ENCODE results near the gene TNFRSF1B.

The TNFRSF1B gene

DNA sequence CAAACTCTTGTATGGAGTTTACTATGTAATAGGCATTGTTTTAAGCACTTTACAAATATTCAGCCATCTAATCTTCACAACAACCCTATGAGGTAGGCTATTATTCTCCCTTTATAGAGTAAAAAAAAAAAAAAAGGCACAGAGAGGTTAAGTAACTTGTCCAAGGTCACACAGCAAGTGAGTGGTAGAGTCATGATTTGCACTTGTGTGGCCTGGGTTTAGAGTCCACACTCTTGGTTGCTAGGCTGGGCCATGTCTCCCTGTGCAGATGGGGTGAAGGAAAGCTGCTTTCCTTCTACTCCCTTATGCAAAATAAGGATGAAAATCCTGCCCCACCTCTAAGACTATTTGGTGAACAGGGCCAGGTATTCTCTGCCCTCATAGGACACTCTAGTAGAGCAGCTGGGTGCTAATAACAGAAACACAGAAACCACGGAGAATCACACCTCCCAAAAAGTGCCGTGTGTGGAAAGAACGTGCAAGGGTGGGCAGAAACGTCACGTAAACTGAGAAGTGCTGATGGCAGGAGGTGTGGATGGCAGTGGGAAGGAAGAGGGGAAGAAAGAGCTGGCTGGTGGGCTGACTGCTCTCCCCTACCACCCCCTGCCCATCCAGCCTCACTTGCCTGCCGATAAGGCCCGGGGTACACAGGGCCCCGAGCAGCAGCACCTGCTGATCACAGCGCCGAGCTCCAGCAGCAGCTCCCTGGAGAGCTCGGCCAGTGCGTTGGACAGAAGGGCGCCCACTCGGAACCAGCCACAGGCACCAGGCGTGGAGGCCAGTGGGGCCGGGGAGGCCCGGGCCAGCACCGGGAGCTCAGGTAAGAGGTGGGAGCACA, 34.8 kb downstream of the TNFRSF1B start:
- TF ChIP-seq EZH2phosphoT487 (IDR thresholded peaks at IDR 0.05; ENCODE audit: borderline replicate concordance, low read length) (no peak), CTCF (IDR thresholded peaks at IDR 0.05; ENCODE audit: low read depth, low read length, poor library complexity, severe bottlenecking) (no peak)
- H3F3A ChIP-seq (ENCODE audit: control insufficient read depth, insufficient read depth): peaks cover 6% of the 10 kb centered on the region
- no peaks in the 10 kb centered on the region for H3K9me2 ChIP-seq (replicated peaks; ENCODE audit: control insufficient read depth, low read length)
- H3K27ac ChIP-seq (ENCODE audit: low read depth, low read length): no peak overlapping the region
- H3K36me3 ChIP-seq (ENCODE audit: control insufficient read depth, low read length): no peaks in the 10 kb centered on the region
- H3K4me3 ChIP-seq (ENCODE audit: low read length): no peak overlapping the region
- H3K4me1 ChIP-seq (ENCODE audit: control insufficient read depth, low read length): peaks cover 53% of the 10 kb centered on the region
- no peak overlapping the region for H3K4me2 ChIP-seq (ENCODE audit: low read length)
- no peaks in the 10 kb centered on the region for H4K20me1 ChIP-seq (ENCODE audit: control insufficient read depth, insufficient read depth, low read depth, low read length)
- H3K9me3 ChIP-seq (ENCODE audit: control insufficient read depth, insufficient read depth, low read length): no peaks in the 10 kb centered on the region
- no peaks in the 10 kb centered on the region for H3K79me2 ChIP-seq (ENCODE audit: control insufficient read depth, low read length)
- H3K27me3 ChIP-seq (ENCODE audit: control insufficient read depth, low read length): 0 out of 2 replicates have a peak, but pooled peaks cover 3% of the 10 kb centered on the region

DNA sequence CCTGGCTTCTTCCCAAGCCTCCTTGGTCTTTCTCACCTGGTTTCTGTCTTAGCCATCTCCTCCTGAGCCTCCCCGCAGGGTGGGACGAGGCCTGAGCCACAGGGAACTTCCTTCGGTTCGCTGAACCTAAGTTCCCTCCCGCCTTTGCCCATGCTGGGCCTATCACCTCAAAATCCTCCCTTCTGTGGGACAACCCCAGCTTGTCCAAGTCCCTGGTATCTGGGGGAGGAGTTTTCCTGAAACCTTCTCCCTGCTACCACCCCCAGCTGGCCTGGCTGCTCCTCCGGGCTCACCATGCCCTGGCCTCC, 35.4 kb downstream of the TNFRSF1B start:
- Histone ChIP-seq H3K4me3 (ENCODE audit: low read length) (no peak overlapping the region), H3K27ac (ENCODE audit: low read depth, low read length) (no peak overlapping the region), H3K4me1 (ENCODE audit: control insufficient read depth, low read length) (peaks cover 48% of the 10 kb centered on the region), H3K79me2 (ENCODE audit: control insufficient read depth, low read length) (no peaks in the 10 kb centered on the region), H3K9me3 (ENCODE audit: control insufficient read depth, insufficient read depth, low read length) (no peaks in the 10 kb centered on the region), H3K36me3 (ENCODE audit: control insufficient read depth, low read length) (no peaks in the 10 kb centered on the region), H3K9me2 (replicated peaks; ENCODE audit: control insufficient read depth, low read length) (no peaks in the 10 kb centered on the region), H4K20me1 (ENCODE audit: control insufficient read depth, insufficient read depth, low read depth, low read length) (no peaks in the 10 kb centered on the region), H3K4me2 (ENCODE audit: low read length) (no peak overlapping the region), H3K27me3 (ENCODE audit: control insufficient read depth, low read length) (0 out of 2 replicates have a peak, but pooled peaks cover 3% of the 10 kb centered on the region), H3F3A (ENCODE audit: control insufficient read depth, insufficient read depth) (peaks cover 5% of the 10 kb centered on the region)
- TF ChIP-seq CTCF (IDR thresholded peaks at IDR 0.05; ENCODE audit: low read depth, low read length, poor library complexity, severe bottlenecking) (no peak), EZH2phosphoT487 (IDR thresholded peaks at IDR 0.05; ENCODE audit: borderline replicate concordance, low read length) (no peak)

DNA sequence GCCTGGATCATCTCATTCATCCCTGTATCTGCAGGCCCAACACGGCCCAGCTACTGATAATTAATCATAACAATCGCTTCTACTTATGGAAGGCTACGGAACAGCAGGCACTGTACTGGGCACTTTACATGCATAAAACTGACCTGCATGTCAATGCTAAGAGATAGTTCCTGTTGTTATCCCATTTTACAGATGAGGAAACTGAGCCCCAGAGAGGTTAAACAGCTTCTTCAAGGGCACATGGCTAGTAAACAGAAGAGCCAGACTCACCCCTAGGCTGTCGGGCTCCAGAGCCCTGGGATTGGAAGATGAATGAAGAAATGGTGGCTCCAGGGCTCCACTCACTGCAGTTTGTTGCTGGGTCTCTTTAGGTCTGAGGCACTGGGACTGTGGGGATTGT, 35.8 kb downstream of the TNFRSF1B start:
- no peak overlapping the region for H3K4me2 ChIP-seq (ENCODE audit: low read length)
- H3K4me3 ChIP-seq (ENCODE audit: low read length): no peak overlapping the region
- no peaks in the 10 kb centered on the region for H3K9me2 ChIP-seq (replicated peaks; ENCODE audit: control insufficient read depth, low read length)
- no peak overlapping the region for H3K27ac ChIP-seq (ENCODE audit: low read depth, low read length)
- peaks cover 43% of the 10 kb centered on the region for H3K4me1 ChIP-seq (ENCODE audit: control insufficient read depth, low read length)
- no peaks in the 10 kb centered on the region for H3K79me2 ChIP-seq (ENCODE audit: control insufficient read depth, low read length)
- 0 out of 2 replicates have a peak, but pooled peaks cover 3% of the 10 kb centered on the region for H3K27me3 ChIP-seq (ENCODE audit: control insufficient read depth, low read length)
- H3K36me3 ChIP-seq (ENCODE audit: control insufficient read depth, low read length): no peaks in the 10 kb centered on the region
- peaks cover under 1% of the 10 kb centered on the region; the same call in 1 of the 2 replicates for H3F3A ChIP-seq (ENCODE audit: control insufficient read depth, insufficient read depth)
- H3K9me3 ChIP-seq (ENCODE audit: control insufficient read depth, insufficient read depth, low read length): no peaks in the 10 kb centered on the region
- H4K20me1 ChIP-seq (ENCODE audit: control insufficient read depth, insufficient read depth, low read depth, low read length): no peaks in the 10 kb centered on the region
- TF ChIP-seq CTCF (IDR thresholded peaks at IDR 0.05; ENCODE audit: low read depth, low read length, poor library complexity, severe bottlenecking) (no peak), EZH2phosphoT487 (IDR thresholded peaks at IDR 0.05; ENCODE audit: borderline replicate concordance, low read length) (no peak)

Measured in DOHH2 (cell line).